Ishikawa (cell line): Measurements from ENCODE around the gene COL15A1.

Experiments used
- CEBPB ChIP-seq: IDR thresholded peaks from 2 replicates; pipeline ENCODE4 v1.6.1; 2012
- CREB1 ChIP-seq: IDR thresholded peaks from 2 replicates; pipeline ENCODE4 v1.6.1; 2012; ENCODE audit warnings: low read depth
- EGR1 ChIP-seq: IDR thresholded peaks from 2 replicates; pipeline ENCODE4 v1.6.1; 2012
- EP300 ChIP-seq: IDR thresholded peaks from 2 replicates; pipeline ENCODE4 v1.6.1; 2012; ENCODE audit warnings: borderline replicate concordance
- FOXM1 ChIP-seq: IDR thresholded peaks from 2 replicates; pipeline ENCODE4 v1.6.1; 2012; ENCODE audit warnings: low read depth, borderline replicate concordance
- MAX ChIP-seq: IDR thresholded peaks from 2 replicates; pipeline ENCODE4 v1.6.1; 2012
- NFIC ChIP-seq: IDR thresholded peaks from 2 replicates; pipeline ENCODE4 v1.6.1; 2012
- RAD21 ChIP-seq: IDR thresholded peaks from 2 replicates; pipeline ENCODE4 v1.6.1; 2012; ENCODE audit warnings: low read depth
- REST ChIP-seq: IDR thresholded peaks from 2 replicates; pipeline ENCODE4 v1.6.1; 2012; ENCODE audit warnings: low read depth, mild to moderate bottlenecking
- TAF1 ChIP-seq: IDR thresholded peaks from 2 replicates; pipeline ENCODE4 v1.6.1; 2012; ENCODE audit warnings: low read depth, mild to moderate bottlenecking
- TCF12 ChIP-seq: IDR thresholded peaks from 2 replicates; pipeline ENCODE4 v1.6.1; 2012; ENCODE audit warnings: low read depth
- TEAD4 ChIP-seq: IDR thresholded peaks from 2 replicates; pipeline ENCODE4 v1.6.1; 2012
- USF1 ChIP-seq: IDR thresholded peaks from 2 replicates; pipeline ENCODE4 v1.6.1; 2012
- YY1 ChIP-seq: IDR thresholded peaks from 2 replicates; pipeline ENCODE4 v1.6.1; 2012; ENCODE audit warnings: low read depth
- ZBTB7A ChIP-seq: IDR thresholded peaks from 2 replicates; pipeline ENCODE4 v1.6.1; 2012; ENCODE audit warnings: low read depth

The COL15A1 gene

DNA sequence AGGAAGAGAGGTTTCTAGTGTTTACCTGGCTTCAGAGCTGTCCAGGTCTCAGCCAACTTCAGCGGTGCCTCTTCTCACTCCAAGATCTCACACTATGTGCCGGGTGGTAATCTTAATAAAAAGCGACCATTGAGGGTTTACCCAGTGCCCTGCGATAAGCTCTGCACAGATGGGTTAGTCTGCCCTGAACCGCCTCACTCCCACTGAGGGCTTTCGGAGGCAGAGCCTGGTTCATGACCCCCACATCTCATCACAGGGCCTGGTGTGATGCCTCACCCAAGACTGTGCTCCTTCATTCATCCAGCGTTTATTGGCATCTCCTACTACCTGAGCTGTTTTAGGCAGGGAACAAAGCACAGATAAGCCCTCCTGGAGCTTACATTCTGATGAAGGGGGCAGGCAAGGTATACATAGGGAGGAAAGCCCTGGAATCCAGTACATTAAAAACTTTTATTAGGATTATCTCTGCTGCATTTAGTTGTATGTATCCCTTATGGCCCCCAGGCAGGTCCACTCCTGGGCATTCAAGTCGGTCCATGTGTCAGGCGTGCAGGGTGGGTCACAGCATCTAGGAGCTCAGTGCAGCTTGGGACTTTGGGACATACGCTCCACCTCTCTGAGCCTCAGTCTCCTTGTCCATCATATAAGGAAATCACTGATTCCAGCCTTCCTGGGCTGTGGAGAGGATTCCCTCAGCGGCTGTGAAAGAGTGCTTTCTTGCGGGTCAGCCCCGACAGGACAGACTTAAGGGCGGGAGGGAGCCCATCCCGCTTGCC is 613 bp upstream of the COL15A1 start:
- no peak for TF ChIP-seq CREB1
- TF ChIP-seq ZBTB7A, result no peak
- TF ChIP-seq YY1, result no peak
- no peak for TF ChIP-seq NFIC
- no peak for TF ChIP-seq TCF12
- TF ChIP-seq TAF1, result no peak
- no peak for TF ChIP-seq TEAD4
- TF ChIP-seq MAX, result no peak

GRCh38 chr9:98944057-98944733 is 488 bp downstream of the COL15A1 start:
- TF ChIP-seq MAX, result peak; percentile 20; the same call in 1 of the 2 replicates
- no peak for TF ChIP-seq EGR1

GRCh38 chr9:98944734-98945074 is 997 bp downstream of the COL15A1 start:
- no peak for TF ChIP-seq EP300
- TF ChIP-seq YY1, result no peak

DNA sequence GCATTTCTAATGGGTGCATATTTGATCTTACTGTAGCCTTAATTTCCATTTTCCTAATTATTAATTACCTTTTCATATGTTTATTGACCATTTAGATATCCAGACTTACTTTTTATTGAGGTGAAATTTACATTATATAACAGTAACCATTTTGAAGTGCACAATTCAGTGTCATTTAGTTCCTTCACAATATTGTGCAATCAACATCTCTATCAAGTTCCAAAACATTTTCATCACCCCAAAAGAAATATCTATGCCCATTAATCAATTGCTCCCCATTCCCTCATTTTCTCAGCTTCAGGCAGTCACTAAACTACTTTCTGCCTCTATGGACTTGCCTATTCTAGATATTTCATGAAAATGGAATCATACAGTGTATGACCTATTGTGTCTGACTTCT is 5.9 kb downstream of the COL15A1 start:
- TF ChIP-seq USF1 (no peak), CEBPB (no peak), TCF12 (no peak), EGR1 (no peak), NFIC (no peak), RAD21 (no peak), TAF1 (no peak), EP300 (no peak), TEAD4 (no peak), YY1 (no peak), CREB1 (no peak), FOXM1 (no peak), ZBTB7A (no peak), MAX (no peak)

DNA sequence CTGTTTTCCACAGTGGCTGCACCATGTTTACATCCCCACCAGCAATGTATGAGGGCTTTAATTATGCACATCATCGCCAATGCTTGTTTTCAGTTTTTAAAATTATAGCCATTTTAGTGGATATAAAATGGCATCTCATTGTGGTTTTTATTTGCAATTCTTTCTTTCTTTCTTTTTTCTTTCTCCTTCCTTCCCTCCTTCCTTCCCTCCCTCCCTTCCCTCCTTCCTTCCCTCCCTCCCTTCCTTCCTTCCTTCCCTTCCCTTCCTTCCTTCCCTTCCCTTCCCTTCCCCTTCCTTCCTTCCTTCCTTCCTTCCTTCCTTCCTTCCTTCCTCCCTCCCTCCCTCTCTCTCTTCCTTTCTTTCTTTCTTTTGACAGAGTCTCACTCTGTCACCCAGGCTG is 6.6 kb downstream of the COL15A1 start:
- no peak for TF ChIP-seq REST
- TF ChIP-seq CREB1, result no peak
- no peak for TF ChIP-seq USF1
- TF ChIP-seq EGR1, result no peak
- no peak for TF ChIP-seq ZBTB7A
- no peak for TF ChIP-seq FOXM1
- no peak for TF ChIP-seq NFIC
- no peak for TF ChIP-seq TCF12
- no peak for TF ChIP-seq YY1
- TF ChIP-seq MAX, result no peak
- no peak for TF ChIP-seq TAF1
- TF ChIP-seq EP300, result no peak
- TF ChIP-seq CEBPB, result no peak
- TF ChIP-seq RAD21, result no peak
- TF ChIP-seq TEAD4, result no peak

DNA sequence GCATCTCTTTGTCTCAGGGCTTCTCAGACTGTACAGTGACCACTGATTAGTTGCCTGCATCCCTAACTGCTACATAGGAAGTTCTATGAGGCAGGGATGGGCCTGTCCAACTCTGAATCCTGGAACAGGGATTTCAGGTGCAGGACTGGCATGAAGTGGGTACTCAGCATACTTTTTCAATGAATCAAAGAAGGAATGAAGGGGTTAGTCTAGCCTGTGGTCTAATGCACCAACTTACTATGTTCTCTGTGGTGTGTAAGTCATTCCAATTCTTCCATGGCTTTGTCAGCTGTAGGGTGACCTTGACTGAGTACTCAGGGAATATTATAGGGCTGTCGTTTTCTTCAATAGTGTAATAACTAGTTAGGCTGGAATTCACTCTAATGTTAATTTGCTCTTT is 8.3 kb downstream of the COL15A1 start:
- TF ChIP-seq TAF1, result no peak
- no peak for TF ChIP-seq EP300
- no peak for TF ChIP-seq YY1
- no peak for TF ChIP-seq FOXM1
- no peak for TF ChIP-seq REST
- no peak for TF ChIP-seq EGR1
- no peak for TF ChIP-seq NFIC
- TF ChIP-seq ZBTB7A, result no peak
- TF ChIP-seq USF1, result no peak
- no peak for TF ChIP-seq MAX
- no peak for TF ChIP-seq TCF12
- no peak for TF ChIP-seq CREB1
- TF ChIP-seq TEAD4, result no peak
- no peak for TF ChIP-seq CEBPB
- TF ChIP-seq RAD21, result no peak
